ENCODE results near the gene TSPAN31.

DNA sequence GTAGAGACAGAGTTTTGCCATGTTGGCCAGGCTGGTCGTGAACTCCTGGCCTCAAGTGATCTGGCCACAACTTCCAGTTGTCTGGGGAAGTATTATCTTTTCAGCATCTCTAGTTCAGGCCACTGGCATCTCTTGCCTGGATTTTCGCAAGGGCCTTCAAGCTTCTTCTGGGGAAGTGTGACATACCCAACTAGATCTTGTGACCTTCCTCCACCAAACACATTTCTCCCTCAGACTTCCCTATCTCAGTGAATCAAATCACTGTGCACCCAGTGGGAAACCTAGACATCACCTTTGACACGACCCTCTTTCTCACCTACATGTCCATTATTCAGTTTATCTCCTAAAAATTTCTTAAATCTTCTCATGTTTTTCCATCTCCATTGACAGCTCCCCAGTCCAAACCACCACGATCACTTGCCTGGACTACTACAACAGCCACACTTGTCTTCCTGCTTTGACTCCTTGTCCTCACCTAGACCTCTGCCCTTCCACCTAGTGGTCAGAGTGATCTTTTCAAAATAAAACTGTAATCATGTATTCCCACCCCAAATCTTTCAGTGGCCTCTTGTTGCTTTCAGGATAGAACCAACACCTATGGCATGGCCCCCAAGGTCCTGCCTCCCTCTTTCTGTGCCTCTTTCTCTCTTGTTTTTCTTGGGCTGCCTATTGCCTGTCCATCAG is 30.9 kb downstream of the TSPAN31 start:
- TF ChIP-seq, protein P1, sequence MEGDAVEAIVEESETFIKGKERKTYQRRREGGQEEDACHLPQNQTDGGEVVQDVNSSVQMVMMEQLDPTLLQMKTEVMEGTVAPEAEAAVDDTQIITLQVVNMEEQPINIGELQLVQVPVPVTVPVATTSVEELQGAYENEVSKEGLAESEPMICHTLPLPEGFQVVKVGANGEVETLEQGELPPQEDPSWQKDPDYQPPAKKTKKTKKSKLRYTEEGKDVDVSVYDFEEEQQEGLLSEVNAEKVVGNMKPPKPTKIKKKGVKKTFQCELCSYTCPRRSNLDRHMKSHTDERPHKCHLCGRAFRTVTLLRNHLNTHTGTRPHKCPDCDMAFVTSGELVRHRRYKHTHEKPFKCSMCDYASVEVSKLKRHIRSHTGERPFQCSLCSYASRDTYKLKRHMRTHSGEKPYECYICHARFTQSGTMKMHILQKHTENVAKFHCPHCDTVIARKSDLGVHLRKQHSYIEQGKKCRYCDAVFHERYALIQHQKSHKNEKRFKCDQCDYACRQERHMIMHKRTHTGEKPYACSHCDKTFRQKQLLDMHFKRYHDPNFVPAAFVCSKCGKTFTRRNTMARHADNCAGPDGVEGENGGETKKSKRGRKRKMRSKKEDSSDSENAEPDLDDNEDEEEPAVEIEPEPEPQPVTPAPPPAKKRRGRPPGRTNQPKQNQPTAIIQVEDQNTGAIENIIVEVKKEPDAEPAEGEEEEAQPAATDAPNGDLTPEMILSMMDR (IDR thresholded peaks at IDR 0.05; ENCODE audit: insufficient read depth, low read depth, low read length) = no peak
- TF ChIP-seq EZH2 (IDR thresholded peaks at IDR 0.05; ENCODE audit: insufficient read depth, low read length) = no peak

Measured in astrocyte (in vitro differentiated cells and primary cell).